GM19455 (cell line): ENCODE data around the gene CLDN7.

Experiments used
- ATAC-seq: cut with Tn5 transposase; IDR thresholded peaks from one replicate; pipeline ENCODE4 v1.9.1; 2021; ENCODE audit not compliant: unreplicated experiment

CLDN7 gene

GRCh38 chr17:7238420-7239090 is 23.7 kb downstream of the CLDN7 start:
- no peak for ATAC-seq

GRCh38 chr17:7237761-7238419 is 24.4 kb downstream of the CLDN7 start:
- ATAC-seq, result no peak

- ATAC-seq, result no peak
These were observed 25.0 kb downstream of the CLDN7 start for GRCh38 chr17:7237266-7237760.

- ATAC-seq, result no peak
These were observed 25.5 kb downstream of the CLDN7 start for GRCh38 chr17:7236808-7237207.

GRCh38 chr17:7235693-7236665 is 26.3 kb downstream of the CLDN7 start:
- no peak for ATAC-seq

- ATAC-seq, result peak; percentile 52
These were observed 28.0 kb downstream of the CLDN7 start, which contains the start of gene DVL2 for GRCh38 chr17:7234083-7234951. DVL2 (minus strand) TSS chr17:7234517; CDS start chr17:7234262, 255 bp downstream.

GRCh38 chr17:7233701-7234082 is 28.6 kb downstream of the CLDN7 start:
- ATAC-seq, result no peak

GRCh38 chr17:7232114-7232513 is 30.2 kb downstream of the CLDN7 start:
- no peak for ATAC-seq

- ATAC-seq, result no peak
These were observed 32.8 kb downstream of the CLDN7 start for GRCh38 chr17:7229504-7229903.

GRCh38 chr17:7228920-7229319 is 33.4 kb downstream of the CLDN7 start:
- no peak for ATAC-seq

- ATAC-seq, result no peak
These were observed 35.3 kb downstream of the CLDN7 start for GRCh38 chr17:7226721-7227710.

GRCh38 chr17:7225711-7226331 is 36.5 kb downstream of the CLDN7 start:
- no peak for ATAC-seq

GRCh38 chr17:7224661-7225111 is 37.6 kb downstream of the CLDN7 start:
- no peak for ATAC-seq

GRCh38 chr17:7224110-7224509 is 38.2 kb downstream of the CLDN7 start:
- no peak for ATAC-seq

- ATAC-seq, result no peak
These were observed 38.9 kb downstream of the CLDN7 start for GRCh38 chr17:7223375-7223774.

- ATAC-seq, result no peak
These were observed 39.3 kb downstream of the CLDN7 start for GRCh38 chr17:7222972-7223292.

- no peak for ATAC-seq
These were observed 39.9 kb downstream of the CLDN7 start for GRCh38 chr17:7222093-7222971.
